Keratinocyte (primary cell): ENCODE results near the gene MELTF.

ENCODE experiments used
- CTCF ChIP-seq, 3 experiments: IDR thresholded peaks in 1 of 3; conservative IDR thresholded peaks in 1 of 3; optimal IDR thresholded peaks in 1 of 3; 2 replicates in 2 of 3; 3 replicates in 1 of 3; pipeline versions ENCODE3 to v1.5.1; 2011; ENCODE audit warnings: low read length in 3 of 3, mild to moderate bottlenecking in 3 of 3, moderate library complexity in 2 of 3, control low read depth in 1 of 3, inconsistent platforms in 1 of 3; ENCODE audit not compliant: insufficient read depth in 2 of 3; ENCODE audit errors: extremely low read depth in 1 of 3
- EZH2 ChIP-seq: IDR thresholded peaks from one replicate; pipeline ENCODE4 v1.6.1; 2012; ENCODE audit warnings: inconsistent platforms, mild to moderate bottlenecking, low read length, moderate library complexity

DNA sequence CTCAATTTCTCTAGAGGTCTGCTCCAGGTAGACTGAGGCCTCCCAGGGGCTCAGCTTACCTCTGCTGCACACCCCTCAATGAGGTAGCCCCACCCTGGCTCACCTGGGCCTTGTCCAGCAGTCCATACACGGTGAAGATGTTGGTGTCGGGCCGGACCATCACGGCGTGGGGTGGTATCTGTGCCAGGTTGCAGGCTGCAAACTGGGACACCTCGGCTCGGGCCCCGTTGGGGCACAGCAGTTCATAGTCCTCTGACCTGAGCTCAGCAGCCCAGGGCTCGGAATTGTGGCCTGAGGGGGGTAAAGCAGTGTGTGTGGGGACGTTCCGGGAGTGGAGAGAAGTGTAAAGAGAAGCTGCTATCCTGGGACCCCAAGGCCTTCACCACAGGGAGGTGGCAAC is 23.2 kb downstream of the MELTF start:
- TF ChIP-seq EZH2 (no peak), CTCF (optimal IDR thresholded peaks at IDR 0.05 in 1 of 3, IDR thresholded peaks at IDR 0.05 in 1 of 3, conservative IDR thresholded peaks at IDR 0.05 in 1 of 3; ENCODE audit: extremely low read depth in 1 of 3, insufficient read depth in 2 of 3, low read length in 3 of 3) (no peak)
